Germinal center (tissue), 1 donor: ENCODE data around the gene PTCD1.
"Not testable (repeated sequence)": the region's sequence is repeated elsewhere in the genome, so short reads cannot be mapped to it uniquely, and the experiment has no call there.

ENCODE experiments used
- DNase-seq: peaks from one replicate; pipeline ENCODE4 v3.0.0; 2012; ENCODE audit warnings: mixed read lengths, low spot score

The PTCD1 gene

DNA sequence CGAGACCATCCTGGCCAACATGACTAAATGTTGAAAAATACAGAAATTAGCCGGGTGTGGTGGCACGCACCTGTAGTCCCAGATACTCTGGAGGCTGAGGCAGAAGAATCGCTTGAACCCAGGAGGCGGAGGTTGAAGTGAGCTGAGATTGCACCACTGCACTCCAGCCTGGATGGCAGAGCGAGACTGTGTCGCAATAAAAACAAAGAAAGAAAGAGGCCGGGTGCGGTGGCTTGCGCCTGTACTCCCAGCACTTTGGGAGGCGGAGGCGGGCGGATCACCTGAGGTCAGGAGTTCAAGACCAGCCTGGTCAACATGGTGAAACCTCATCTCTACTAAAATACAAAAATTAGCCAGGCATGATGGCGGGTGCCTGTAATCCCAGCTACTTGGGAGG, 51.4 kb downstream of the PTCD1 start:
- DNase-seq = not testable (repeated sequence)

DNA sequence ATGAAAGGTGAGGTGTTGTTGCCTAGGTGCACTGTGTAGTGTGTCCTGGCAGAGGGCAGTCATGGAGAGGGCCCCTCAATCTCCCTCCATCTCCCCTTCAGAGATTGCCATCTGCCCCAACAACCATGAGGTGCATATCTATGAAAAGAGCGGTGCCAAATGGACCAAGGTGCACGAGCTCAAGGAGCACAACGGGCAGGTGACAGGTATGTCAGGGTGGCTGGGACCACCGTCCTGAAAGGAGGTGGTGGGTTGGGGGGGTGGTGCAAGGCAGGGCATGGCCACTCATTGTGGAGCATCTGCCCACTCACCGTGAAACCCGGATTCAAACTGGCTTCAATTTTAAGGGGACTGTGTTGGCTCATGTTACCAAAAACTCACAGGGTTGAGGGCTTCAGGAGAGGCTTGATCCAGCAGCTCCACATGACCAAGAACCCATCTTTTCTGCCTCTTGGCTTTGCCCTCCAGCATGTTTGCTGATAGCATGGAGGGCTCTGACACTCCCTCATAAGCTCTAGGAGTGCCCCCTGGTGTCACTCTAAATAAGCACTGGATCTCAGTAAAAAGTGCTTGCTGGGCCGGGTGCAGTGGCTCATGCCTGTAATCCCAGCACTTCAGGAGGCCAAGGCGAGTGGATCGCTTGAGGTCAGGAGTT, 51.9 kb downstream of the PTCD1 start:
- no peak for DNase-seq

- DNase-seq = no peak
Measured at GRCh38 chr7:99385564-99385963, 53.0 kb downstream of the PTCD1 start.

GRCh38 chr7:99384523-99384922, 54.1 kb downstream of the PTCD1 start:
- no peak for DNase-seq

GRCh38 chr7:99383791-99384370, 54.7 kb downstream of the PTCD1 start:
- DNase-seq = no peak

DNA sequence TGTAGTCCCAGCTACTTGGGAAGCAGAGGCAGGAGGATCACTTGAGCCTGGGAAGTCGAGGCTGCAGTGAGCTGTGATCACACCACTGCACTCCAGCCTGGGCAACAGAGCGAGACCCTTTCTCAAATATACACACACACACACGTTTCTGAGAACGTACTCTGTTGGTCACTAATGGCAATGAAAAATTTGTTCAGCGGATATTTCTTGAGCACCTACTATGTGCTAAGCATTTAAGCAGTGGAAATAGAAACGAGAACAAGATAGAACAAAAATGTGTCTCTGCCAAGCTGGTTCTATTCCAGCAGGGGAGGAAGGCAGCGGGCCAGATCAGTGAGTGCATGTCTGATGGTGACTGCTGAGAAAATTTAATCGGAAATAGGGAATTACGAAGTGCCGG, 55.4 kb downstream of the PTCD1 start:
- no peak for DNase-seq

DNA sequence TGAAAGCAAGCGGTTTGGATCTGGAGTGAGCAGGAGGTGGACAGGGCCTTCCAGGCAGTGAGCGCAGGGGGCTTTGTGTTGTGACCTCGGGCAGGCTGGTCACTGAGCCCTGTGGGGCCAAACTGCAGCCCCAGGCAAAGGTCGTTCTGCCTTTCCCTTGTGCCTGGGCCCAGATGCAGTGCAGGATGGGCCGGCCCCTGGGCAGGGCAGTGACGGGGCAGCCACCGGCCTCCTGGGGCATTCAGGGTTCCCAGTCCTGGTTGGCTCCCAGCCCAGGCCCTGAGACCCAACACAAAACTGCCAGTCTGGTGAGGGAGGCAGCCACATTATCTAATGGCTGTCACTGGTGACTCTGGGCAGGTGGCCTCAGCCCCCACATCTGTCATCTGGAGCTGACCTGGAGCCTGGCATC, 56.9 kb downstream of the PTCD1 start:
- no peak for DNase-seq

- peak; percentile 89 for DNase-seq
Measured at GRCh38 chr7:99380823-99381663, 57.6 kb downstream of the PTCD1 start.

DNA sequence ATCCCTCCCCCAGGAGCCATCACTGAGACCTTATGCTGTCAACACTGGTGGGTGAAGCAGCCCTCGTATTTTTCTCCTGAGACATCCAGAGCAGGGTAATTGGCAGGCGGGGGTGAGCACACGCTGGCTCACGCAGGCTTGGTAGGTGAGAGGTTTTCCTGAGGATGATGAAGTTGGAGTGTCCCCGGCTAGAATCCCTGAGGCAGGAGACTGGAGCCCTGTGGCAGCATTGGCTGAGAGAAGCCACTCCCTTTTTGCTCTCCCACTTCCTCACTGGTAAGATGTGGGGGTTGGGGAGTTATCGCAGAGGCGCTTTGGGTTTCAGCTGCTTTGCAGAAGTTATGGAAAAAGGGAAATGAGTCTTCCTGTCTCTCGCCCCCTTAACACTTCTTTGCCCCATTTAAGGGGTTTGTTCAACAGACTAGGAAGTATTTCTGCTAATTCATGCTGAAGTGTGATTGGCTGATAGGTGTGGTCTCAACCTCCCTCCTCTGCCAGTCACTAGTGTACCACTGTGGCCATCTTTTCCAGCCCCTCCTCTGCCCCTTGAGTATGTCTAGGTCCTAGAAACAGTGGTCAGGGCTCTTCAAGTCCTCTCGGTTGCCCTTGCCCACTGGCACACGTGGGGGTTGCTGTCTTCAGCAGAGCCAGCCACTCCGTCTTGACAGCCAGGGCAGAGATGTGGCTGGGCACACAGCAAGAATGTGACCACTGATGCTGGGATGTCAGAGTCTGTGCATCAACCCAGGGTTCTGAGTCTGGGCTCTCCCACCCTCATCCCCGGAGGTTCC, 58.4 kb downstream of the PTCD1 start:
- peak; percentile 82 for DNase-seq

- DNase-seq = not testable (repeated sequence)
Measured at GRCh38 chr7:99379693-99380031, 58.9 kb downstream of the PTCD1 start.

DNA sequence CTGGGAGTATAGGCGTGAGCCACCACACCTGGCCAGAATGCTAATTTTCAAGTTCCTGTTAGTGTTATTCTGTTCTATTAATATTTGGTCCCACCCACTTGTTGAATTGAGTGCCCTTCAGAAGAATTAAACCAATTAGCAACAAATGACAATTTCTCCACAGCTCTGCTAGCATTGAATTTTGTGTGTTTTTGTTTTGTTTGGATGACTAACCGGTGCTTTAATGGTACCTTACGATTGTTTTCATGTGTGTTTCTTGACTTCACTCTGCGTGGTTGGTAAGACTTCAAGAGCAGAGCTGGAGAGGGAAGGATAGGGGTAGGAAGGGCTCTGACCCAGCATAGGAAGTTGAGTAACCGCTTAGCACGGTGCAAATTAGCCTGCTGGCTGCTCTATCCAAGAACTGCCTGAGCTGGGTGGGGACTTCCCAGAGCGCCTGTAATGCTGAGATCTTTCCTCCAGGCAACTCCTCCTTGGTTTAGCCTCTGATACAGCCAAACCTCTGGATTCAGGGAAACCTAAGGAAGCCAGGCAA, 59.5 kb downstream of the PTCD1 start:
- peak; percentile 56 for DNase-seq

GRCh38 chr7:99375070-99375807, 63.4 kb downstream of the PTCD1 start:
- peak; percentile 82 for DNase-seq

DNA sequence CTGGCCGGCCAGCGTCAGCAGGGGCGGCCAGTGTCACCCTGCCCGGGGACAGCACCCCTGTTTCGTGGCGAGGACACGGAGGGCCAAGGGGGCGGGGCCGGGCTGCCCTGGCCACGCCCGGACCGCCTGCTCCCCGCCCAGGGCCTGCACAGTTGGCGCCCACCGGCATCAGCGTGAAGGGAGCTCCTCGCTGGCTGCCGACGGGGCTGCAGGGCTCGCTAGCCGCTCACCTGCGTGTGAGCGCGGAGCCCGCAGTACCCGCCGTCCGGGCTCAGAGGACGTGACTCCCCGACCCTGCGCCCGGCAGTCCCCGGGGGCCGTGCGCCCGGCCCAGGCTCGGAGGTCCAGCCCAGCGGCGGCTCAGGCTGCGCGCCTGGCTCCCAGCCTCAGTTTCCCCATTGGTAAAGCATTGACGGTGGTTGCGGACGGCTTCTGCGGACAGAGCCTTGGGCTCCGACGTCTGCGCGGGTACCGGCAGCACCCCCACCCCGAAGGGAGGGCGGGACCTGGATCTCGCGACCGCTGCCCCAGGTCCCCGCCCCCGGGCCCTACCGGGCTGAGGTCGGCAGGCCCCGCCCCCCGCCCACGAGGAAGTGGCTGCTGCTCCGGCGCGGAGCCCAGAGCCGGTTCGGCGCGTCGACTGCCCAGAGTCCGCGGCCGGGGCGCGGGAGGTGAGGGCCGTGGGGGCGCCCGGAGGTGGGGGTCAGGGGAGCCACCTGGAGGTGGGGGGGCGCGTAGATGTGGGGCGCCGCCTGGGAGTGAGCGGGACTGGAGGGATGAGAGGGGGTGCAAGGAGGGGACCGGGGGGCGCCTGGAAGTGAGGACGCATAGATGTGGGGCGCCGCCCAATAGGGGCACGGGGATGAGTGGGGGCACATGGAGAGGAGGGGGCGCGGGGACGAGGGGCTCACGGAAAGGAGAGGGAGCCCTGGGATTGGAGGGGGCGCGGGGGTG, 64.2 kb downstream of the PTCD1 start, which contains the start of gene ARPC1B:
Gene ARPC1B (plus strand): TSS at position 620 of the 954 bp plus-strand sequence. CDS start 10,985 bp downstream, outside the sequence.
- peak; percentile 95 for DNase-seq

DNA sequence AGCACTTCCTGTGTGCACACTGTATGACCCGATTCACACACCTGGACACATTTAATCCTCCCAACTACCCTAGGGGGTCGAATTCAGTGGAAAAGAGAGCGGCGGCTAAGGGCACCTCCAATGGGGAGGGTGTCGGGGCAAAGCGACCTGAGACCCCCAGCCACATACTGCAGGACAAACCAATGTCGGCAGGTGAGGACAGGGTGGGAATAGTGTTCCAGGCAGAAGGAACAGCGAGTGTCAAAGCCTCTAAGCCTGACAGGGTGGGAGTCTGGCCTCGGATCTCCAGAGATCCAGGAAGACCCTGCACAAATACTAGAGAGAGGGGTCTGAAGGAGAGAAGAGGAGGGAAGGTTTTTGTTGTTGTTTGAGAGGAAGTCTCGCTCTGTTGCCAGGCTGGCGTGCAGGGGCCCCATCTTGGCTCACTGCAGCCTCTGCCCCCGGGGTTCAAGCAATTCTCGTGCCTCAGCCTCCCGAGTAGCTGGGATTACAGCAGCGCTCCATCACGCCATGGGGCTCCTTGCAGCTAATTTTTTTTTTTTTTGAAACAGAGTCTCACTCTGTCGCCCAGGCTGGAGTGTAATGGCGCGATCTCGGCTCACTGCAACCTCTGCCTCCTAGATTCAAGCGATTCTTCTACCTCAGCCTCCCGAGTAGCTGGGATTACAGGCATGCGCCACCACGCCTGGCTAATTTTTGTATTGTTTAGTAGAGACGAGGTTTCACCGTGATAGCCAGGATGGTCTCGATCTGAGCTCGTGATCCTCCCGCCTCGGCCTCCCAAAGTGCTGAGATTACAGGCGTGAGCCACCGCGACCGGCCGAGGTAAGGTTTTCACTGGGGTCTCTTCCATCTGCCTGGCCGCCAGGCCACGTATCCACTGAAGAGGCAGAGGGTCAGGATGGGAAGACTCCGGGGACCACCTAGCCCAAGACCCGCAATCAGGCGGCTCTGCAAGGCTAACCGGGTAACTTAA, 65.2 kb downstream of the PTCD1 start:
- no peak for DNase-seq

DNA sequence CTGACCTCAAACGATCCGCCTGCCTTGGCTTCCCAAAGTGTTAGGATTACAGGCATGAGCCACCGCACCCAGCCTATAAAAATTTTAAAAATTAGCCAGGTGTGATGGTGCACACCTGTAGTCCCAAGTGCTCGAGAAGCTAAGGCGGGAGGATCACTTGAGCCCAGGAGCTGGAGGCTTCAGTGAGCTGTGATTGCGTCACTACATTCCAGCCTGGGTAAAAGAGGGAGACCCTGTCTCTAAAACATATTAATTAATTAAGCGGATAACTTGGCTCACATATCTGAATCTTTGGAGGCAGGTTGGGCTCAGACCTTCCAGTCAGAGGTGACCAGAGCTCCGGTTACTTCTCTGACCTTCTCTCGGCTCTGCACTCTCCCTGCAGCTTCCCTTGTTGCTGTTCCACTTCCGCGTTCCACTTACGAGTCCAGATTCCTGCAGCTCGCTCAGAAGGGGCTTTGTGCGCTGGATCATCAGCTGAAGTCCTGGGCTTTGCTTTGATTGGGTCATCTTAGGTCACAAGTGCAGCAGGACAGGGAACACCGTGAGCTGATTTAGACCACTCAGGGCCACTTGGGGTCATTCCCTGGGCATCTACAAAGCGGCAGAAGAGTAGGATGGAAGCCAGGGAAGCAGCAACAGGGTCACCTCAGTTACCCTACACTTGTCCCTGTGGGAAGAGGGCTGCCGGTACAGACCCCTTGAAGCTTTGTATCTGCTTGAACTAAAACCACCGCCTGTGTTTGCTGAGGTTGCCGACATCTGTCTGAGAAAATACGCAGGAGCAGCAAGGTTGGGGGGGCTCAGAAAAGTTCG, 66.1 kb downstream of the PTCD1 start:
- no peak for DNase-seq

DNA sequence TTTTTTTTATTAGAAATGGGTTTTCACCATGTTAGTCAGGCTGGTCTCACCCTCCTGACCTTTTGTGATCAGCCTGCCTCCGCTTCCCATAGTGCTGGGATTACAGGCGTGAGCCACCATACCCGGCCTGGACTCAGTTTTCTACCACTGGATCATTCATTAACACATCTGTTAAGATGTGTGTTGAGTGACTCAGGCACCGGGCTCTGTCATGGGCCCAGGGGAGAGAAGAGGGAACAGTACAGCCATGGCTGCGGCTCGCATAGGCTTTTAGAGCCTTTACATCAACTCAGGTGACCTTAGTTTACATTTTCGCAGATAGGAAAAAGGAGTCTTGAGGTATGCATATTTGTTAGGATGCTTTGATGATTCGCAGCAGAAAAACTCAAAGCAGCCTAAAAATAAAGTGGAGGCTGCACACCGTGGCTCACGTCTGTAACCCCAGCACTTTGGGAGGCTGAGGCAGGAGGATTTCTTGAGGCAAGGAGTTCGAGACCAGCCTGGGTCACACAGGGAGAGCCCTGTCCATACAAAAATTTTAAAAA, 67.2 kb downstream of the PTCD1 start:
- DNase-seq = no peak

GRCh38 chr7:99369767-99370391, 68.7 kb downstream of the PTCD1 start:
- no peak for DNase-seq
